ENCODE measurements around the gene PNRC1.
"Not testable (repeated sequence)": the region's sequence is repeated elsewhere in the genome, so short reads cannot be mapped to it uniquely, and the experiment has no call there.

PNRC1 gene

GRCh38 chr6:89037141-89037900 lies 43.2 kb upstream of the PNRC1 start:
- TF ChIP-seq CTCF (IDR thresholded peaks at IDR 0.05; ENCODE audit: low read depth, low read length, missing control alignments), result no peak

GRCh38 chr6:89037901-89038293 lies 42.7 kb upstream of the PNRC1 start:
- not testable (repeated sequence) for H3K4me3 ChIP-seq (ENCODE audit: low read depth, low read length); DNase-seq (ENCODE audit: low read depth)

More at GRCh38 chr6:89037141-89037900, 43.2 kb upstream of the PNRC1 start:
- no peak overlapping the region for H3K4me3 ChIP-seq (ENCODE audit: low read depth, low read length)
- no peak for DNase-seq (ENCODE audit: low read depth)

GRCh38 chr6:89042664-89043063 lies 37.9 kb upstream of the PNRC1 start:
- no peak for DNase-seq (ENCODE audit: low read depth)

GRCh38 chr6:89044328-89045010 lies 36.1 kb upstream of the PNRC1 start:
- no peak overlapping the region for H3K4me3 ChIP-seq (ENCODE audit: low read depth, low read length)
- no peak for TF ChIP-seq CTCF (IDR thresholded peaks at IDR 0.05; ENCODE audit: low read depth, low read length, missing control alignments)
- DNase-seq (ENCODE audit: low read depth), result no peak

More at GRCh38 chr6:89042664-89043063, 37.9 kb upstream of the PNRC1 start:
- H3K4me3 ChIP-seq (ENCODE audit: low read depth, low read length), result no peak overlapping the region
- no peak for TF ChIP-seq CTCF (IDR thresholded peaks at IDR 0.05; ENCODE audit: low read depth, low read length, missing control alignments)

- no peak for TF ChIP-seq CTCF (IDR thresholded peaks at IDR 0.05; ENCODE audit: low read depth, low read length, missing control alignments)
- H3K4me3 ChIP-seq (ENCODE audit: low read depth, low read length), result no peak overlapping the region
- no peak for DNase-seq (ENCODE audit: low read depth)
These were observed 35.6 kb upstream of the PNRC1 start for GRCh38 chr6:89045011-89045387.

- TF ChIP-seq CTCF (IDR thresholded peaks at IDR 0.05; ENCODE audit: low read depth, low read length, missing control alignments), result no peak
- H3K4me3 ChIP-seq (ENCODE audit: low read depth, low read length), result no peak overlapping the region
- no peak for DNase-seq (ENCODE audit: low read depth)
These were observed 35.0 kb upstream of the PNRC1 start for GRCh38 chr6:89045576-89045975.

GRCh38 chr6:89047473-89047872 lies 33.1 kb upstream of the PNRC1 start:
- no peak for TF ChIP-seq CTCF (IDR thresholded peaks at IDR 0.05; ENCODE audit: low read depth, low read length, missing control alignments)
- H3K4me3 ChIP-seq (ENCODE audit: low read depth, low read length), result no peak overlapping the region

More at GRCh38 chr6:89047473-89047872, 33.1 kb upstream of the PNRC1 start:
- DNase-seq (ENCODE audit: low read depth), result no peak
